OCI-LY3 (cell line): ENCODE measurements around the gene SPP2.

Source experiments
- CTCF ChIP-seq: fragments of 200-600, 300-600 bp; sonication (generic); IDR thresholded peaks from 2 replicates; pipeline ENCODE4 v1.5.1; 2014; ENCODE audit warnings: antibody characterized with exemption, low read length, low read depth
- EZH2phosphoT487 ChIP-seq: fragments of 200-600 bp; shearing (Covaris generic); IDR thresholded peaks from 2 replicates; pipeline ENCODE4 v1.6.1; 2018; ENCODE audit warnings: antibody characterized with exemption, mixed run types, low read depth

- TF ChIP-seq CTCF: no peak
- TF ChIP-seq EZH2phosphoT487: no peak
Observed at GRCh38 chr2:234033885-234034284, 16.6 kb upstream of the SPP2 start.
